HS-27A (cell line): ENCODE data around the gene BRCA2.

Experiments used
- DNase-seq: peaks from one replicate; pipeline ENCODE4 v3.0.0-alpha.2; 2012; ENCODE audit warnings: low read depth, missing footprints

Gene BRCA2

GRCh38 chr13:32427852-32428580, 112.7 kb downstream of the BRCA2 start, which contains the start of gene N4BP2L1:
Gene N4BP2L1 (minus strand): TSS chr13:32428130. CDS start chr13:32428082, 48 bp downstream.
- DNase-seq, result no peak

- DNase-seq, result no peak
Measured at GRCh38 chr13:32428581-32429432, 113.5 kb downstream of the BRCA2 start.

- no peak for DNase-seq
Measured at GRCh38 chr13:32429433-32429909, 114.2 kb downstream of the BRCA2 start.

GRCh38 chr13:32430018-32430747, 114.9 kb downstream of the BRCA2 start:
- no peak for DNase-seq

GRCh38 chr13:32431361-32431760, 116.1 kb downstream of the BRCA2 start:
- DNase-seq, result no peak

- DNase-seq, result no peak
Measured at GRCh38 chr13:32432856-32433255, 117.5 kb downstream of the BRCA2 start.

- no peak for DNase-seq
Measured at GRCh38 chr13:32438871-32439270, 123.6 kb downstream of the BRCA2 start.

GRCh38 chr13:32443111-32443510, 127.8 kb downstream of the BRCA2 start:
- DNase-seq, result no peak

GRCh38 chr13:32445461-32445860, 130.2 kb downstream of the BRCA2 start:
- no peak for DNase-seq

- DNase-seq, result no peak
Measured at GRCh38 chr13:32446220-32446619, 130.9 kb downstream of the BRCA2 start.

GRCh38 chr13:32446773-32447465, 131.6 kb downstream of the BRCA2 start:
- no peak for DNase-seq

- no peak for DNase-seq
Measured at GRCh38 chr13:32447894-32448623, 132.8 kb downstream of the BRCA2 start.

- DNase-seq, result no peak
Measured at GRCh38 chr13:32448972-32449371, 133.7 kb downstream of the BRCA2 start.
